Endothelial cell of umbilical vein (primary cell): ENCODE results near the gene PLOD1. TPM values are rescaled to one million over a fixed set of nuclear protein-coding genes. Genes with fewer than 3 reads are reported as not detected.

ENCODE experiments used
- BruUV-seq: library from RNA; stranded (reverse); fragments of 400-500 nt; replicated peaks from 2 replicates; lab custom pipeline; 2021; lab: Mats Ljungman, UMichigan
- CTCF ChIA-PET: fragments of 300-600, 350-600 bp; sonication (Branson Sonifier 250); formaldehyde crosslinking; loops from one replicate; lab custom pipeline; 2021; ENCODE audit warnings: antibody characterized with exemption, inconsistent platforms; lab: Charles Lee
- POLR2A ChIA-PET: fragments of 300-600, 350-600 bp; sonication (Branson Sonifier 250); formaldehyde crosslinking; loops from one replicate; lab custom pipeline; 2021; ENCODE audit warnings: antibody characterized with exemption, inconsistent platforms; lab: Charles Lee
- DNase-seq: peaks from one replicate; pipeline ENCODE4 v3.0.0-alpha.2; 2011; ENCODE audit warnings: low read depth, low spot score
- FAIRE-seq: peaks from 2 replicates; lab custom pipeline; 2011; peaks lifted over from hg19 to GRCh38; lab: Jason Lieb, UNC
- H2AFZ ChIP-seq: 2 replicates; pipeline ENCODE4 v1.6.0; 2012; ENCODE audit warnings: low read depth, low read length, control low read depth, inconsistent platforms
- H3K27ac ChIP-seq: 2 replicates; pipeline ENCODE4 v1.5.1; 2011; ENCODE audit warnings: low read depth, mild to moderate bottlenecking, control low read depth, low read length, moderate library complexity; ENCODE audit not compliant: insufficient read depth
- H3K27me3 ChIP-seq, 2 experiments: 2 replicates each; pipeline versions ENCODE4 v1.6.0 to v1.6.1; 2011; ENCODE audit warnings: low read length in 2 of 2, mixed read lengths in 1 of 2; ENCODE audit not compliant: control insufficient read depth in 2 of 2, insufficient read depth in 2 of 2
- H3K36me3 ChIP-seq, 2 experiments: 2 replicates in 1 of 2; 3 replicates in 1 of 2; pipeline ENCODE4 v1.5.1; 2011; ENCODE audit warnings: low read length in 2 of 2, mild to moderate bottlenecking in 1 of 2, moderate library complexity in 1 of 2; ENCODE audit not compliant: control insufficient read depth in 2 of 2, insufficient read depth in 2 of 2; ENCODE audit errors: extremely low read depth in 1 of 2
- H3K4me1 ChIP-seq: 3 replicates; pipeline ENCODE4 v1.5.1; 2011; ENCODE audit warnings: mild to moderate bottlenecking, low read length; ENCODE audit not compliant: control insufficient read depth, insufficient read depth; ENCODE audit errors: extremely low read depth
- H3K4me2 ChIP-seq: 2 replicates; pipeline ENCODE4 v1.6.1; 2011; ENCODE audit warnings: low read length, control low read depth, mixed read lengths; ENCODE audit not compliant: insufficient read depth
- H3K4me3 ChIP-seq, 3 experiments: fragments of 200-600 bp in 1 of 3; sonication (generic), shearing (Covaris generic) in 1 of 3; replicated peaks in 1 of 3; 2 replicates each; pipeline ENCODE4 v1.5.1; 2011 to 2016; ENCODE audit warnings: control low read depth in 3 of 3, low read length in 3 of 3, mild to moderate bottlenecking in 2 of 3, inconsistent platforms in 1 of 3, low read depth in 1 of 3, moderate library complexity in 1 of 3; ENCODE audit not compliant: insufficient read depth in 1 of 3
- H3K79me2 ChIP-seq: 2 replicates; pipeline ENCODE4 v1.6.0; 2012; ENCODE audit warnings: low read length, inconsistent platforms; ENCODE audit not compliant: control insufficient read depth, insufficient read depth
- H3K9ac ChIP-seq: replicated peaks from 2 replicates; pipeline ENCODE3; 2011; ENCODE audit warnings: low read length, control low read depth; ENCODE audit not compliant: insufficient read depth; ENCODE audit errors: extremely low read depth
- H3K9me1 ChIP-seq: replicated peaks from 3 replicates; pipeline ENCODE4 v1.6.0; 2011; ENCODE audit warnings: mild to moderate bottlenecking, low read length; ENCODE audit not compliant: control insufficient read depth, insufficient read depth; ENCODE audit errors: extremely low read depth
- H3K9me3 ChIP-seq: replicated peaks from 2 replicates; pipeline ENCODE4 v1.5.1; 2012; ENCODE audit warnings: low read length, inconsistent platforms; ENCODE audit not compliant: control insufficient read depth, insufficient read depth
- H4K20me1 ChIP-seq: replicated peaks from 2 replicates; pipeline ENCODE3; 2011; ENCODE audit warnings: mild to moderate bottlenecking, low read length; ENCODE audit not compliant: control insufficient read depth, insufficient read depth; ENCODE audit errors: extremely low read depth
- EZH2 ChIP-seq: IDR thresholded peaks from 2 replicates; pipeline ENCODE4 v1.6.1; 2012; ENCODE audit warnings: borderline replicate concordance, low read depth, mild to moderate bottlenecking, moderate library complexity, low read length, inconsistent platforms; ENCODE audit not compliant: severe bottlenecking
- FOS ChIP-seq: IDR thresholded peaks from 2 replicates; pipeline ENCODE4 v1.6.1; 2011; ENCODE audit warnings: mild to moderate bottlenecking, low read length, moderate library complexity, borderline replicate concordance; ENCODE audit not compliant: insufficient read depth
- GATA2 ChIP-seq: IDR thresholded peaks from 2 replicates; pipeline ENCODE4 v1.7.0; 2011; ENCODE audit warnings: low read depth, mild to moderate bottlenecking, moderate library complexity, mixed read lengths, low read length; ENCODE audit not compliant: insufficient read length, insufficient read depth
- JUN ChIP-seq: IDR thresholded peaks from 2 replicates; pipeline ENCODE4 v1.6.1; 2011; ENCODE audit warnings: borderline replicate concordance, low read depth; ENCODE audit not compliant: insufficient read length, insufficient read depth
- MYC ChIP-seq: IDR thresholded peaks from one replicate; pipeline ENCODE4 v1.6.1; 2011; ENCODE audit warnings: mild to moderate bottlenecking, low read depth, low read length
- POLR2A ChIP-seq: IDR thresholded peaks from 2 replicates; pipeline ENCODE4 v1.6.1; 2012; ENCODE audit warnings: low read depth, mild to moderate bottlenecking, control low read depth, low read length
- POLR2AphosphoS5 ChIP-seq: IDR thresholded peaks from 2 replicates; pipeline ENCODE4 v1.6.1; 2012; ENCODE audit warnings: low read depth, mild to moderate bottlenecking, control low read depth, low read length, moderate library complexity; ENCODE audit not compliant: insufficient read depth
- dilution Hi-C: fragments of 300-500 bp; cut with MboI; formaldehyde crosslinking; loops from one replicate; pipeline ENCODE4 v1.15.0; 2019; ENCODE audit warnings: low sequenced_read_pairs; ENCODE audit not compliant: extremely low pct_ligation_motif_present
- intact Hi-C: fragments of 100-400 bp; cut with micrococcal nuclease; formaldehyde crosslinking; loops from one replicate; pipeline ENCODE4 v1.10.0; 2022
- polyA plus RNA-seq, 4 experiments: library from polyadenylated mRNA; depleted of rRNA in 3 of 4; stranded (reverse) in 3 of 4; unstranded in 1 of 4; fragments of >200 nt; gene quantifications; 2 replicates each; pipeline versions ENCODE4 v1.2.1 to v1.2.3, GENCODE V29; 2011 to 2012; ENCODE audit warnings: missing spikeins in 1 of 4
- total RNA-seq: library from RNA; stranded (reverse); gene quantifications from 2 replicates; pipeline ENCODE4 v1.2.3, GENCODE V29; 2021
- TF ChIP-seq, protein P1 (sequence below): IDR thresholded peaks from 2 replicates; pipeline ENCODE4 v1.6.1; 2011; ENCODE audit not compliant: insufficient read depth, insufficient read length
- TF ChIP-seq, protein P2 (sequence below), 2 donors: IDR thresholded peaks; 1 replicate in 1 of 2; 2 replicates in 1 of 2; pipeline ENCODE4 v1.5.1; 2011; ENCODE audit warnings: low read length in 2 of 2, mild to moderate bottlenecking in 2 of 2, moderate library complexity in 2 of 2, control low read depth in 1 of 2, inconsistent platforms in 1 of 2, low read depth in 1 of 2; ENCODE audit not compliant: insufficient read depth in 1 of 2; ENCODE audit errors: extremely low read depth in 1 of 2

PLOD1 gene
- total and polyA plus RNA-seq, 2 donors (not counting 3 experiments of a cell fraction or from before 2014, with no cell fraction given): 260 to 412 TPM

DNA sequence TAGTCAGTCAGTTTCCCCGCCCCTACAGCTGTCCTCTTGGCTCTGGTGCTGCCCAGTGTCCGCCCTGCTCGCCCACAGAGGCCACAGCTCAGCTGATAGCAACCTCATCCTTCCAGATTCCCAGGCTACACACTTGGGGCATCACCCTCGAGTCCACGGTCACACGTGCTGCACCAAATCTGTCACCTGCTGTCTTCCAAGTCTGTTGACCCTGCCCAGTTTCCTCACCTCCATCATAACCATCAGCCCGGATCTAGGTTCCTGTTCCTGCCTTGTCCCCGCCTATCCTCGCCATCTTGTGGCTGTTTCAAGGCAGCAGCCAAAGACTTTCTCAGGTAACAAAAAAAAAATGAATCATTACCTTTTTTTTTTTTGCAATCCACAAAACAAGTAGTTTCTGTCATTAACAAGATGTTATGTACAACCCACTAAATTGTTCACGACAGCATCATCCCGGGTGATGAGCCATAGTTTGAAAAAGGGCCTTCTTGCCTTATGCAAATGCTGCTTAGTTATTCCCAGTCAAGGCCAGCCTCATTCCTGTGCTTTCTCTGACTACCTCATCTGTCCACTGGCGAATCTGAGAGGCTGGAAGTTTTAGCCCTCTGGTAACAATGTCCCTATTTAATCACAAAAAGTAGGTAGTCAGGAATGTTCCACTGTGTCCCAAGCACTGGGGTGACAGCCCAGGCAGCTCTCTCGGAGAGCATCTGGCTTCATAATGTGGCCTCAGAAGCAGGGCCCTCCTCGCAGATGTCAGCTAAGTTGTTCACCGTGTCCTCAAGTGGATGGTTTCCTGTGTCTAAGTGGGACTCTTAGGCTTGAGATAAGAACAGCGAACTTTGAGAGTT, 79.8 kb downstream of the PLOD1 start:
- H3K36me3 ChIP-seq: peaks cover 5 to 23% of the 10 kb centered on the region in 2 experiments
- H2AFZ ChIP-seq: no peak overlapping the region
- dilution Hi-C loops (no loop called here), intact Hi-C loops (no loop called here)
- POLR2A ChIA-PET: no interaction called here
- H3K9ac ChIP-seq: no peak overlapping the region
- TF ChIP-seq, protein P1, sequence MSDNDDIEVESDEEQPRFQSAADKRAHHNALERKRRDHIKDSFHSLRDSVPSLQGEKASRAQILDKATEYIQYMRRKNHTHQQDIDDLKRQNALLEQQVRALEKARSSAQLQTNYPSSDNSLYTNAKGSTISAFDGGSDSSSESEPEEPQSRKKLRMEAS: no peak
- TF ChIP-seq POLR2AphosphoS5 (no peak), EZH2 (no peak), JUN (no peak), GATA2 (no peak), FOS (no peak), POLR2A (no peak), MYC (no peak)
- TF ChIP-seq, protein P2, sequence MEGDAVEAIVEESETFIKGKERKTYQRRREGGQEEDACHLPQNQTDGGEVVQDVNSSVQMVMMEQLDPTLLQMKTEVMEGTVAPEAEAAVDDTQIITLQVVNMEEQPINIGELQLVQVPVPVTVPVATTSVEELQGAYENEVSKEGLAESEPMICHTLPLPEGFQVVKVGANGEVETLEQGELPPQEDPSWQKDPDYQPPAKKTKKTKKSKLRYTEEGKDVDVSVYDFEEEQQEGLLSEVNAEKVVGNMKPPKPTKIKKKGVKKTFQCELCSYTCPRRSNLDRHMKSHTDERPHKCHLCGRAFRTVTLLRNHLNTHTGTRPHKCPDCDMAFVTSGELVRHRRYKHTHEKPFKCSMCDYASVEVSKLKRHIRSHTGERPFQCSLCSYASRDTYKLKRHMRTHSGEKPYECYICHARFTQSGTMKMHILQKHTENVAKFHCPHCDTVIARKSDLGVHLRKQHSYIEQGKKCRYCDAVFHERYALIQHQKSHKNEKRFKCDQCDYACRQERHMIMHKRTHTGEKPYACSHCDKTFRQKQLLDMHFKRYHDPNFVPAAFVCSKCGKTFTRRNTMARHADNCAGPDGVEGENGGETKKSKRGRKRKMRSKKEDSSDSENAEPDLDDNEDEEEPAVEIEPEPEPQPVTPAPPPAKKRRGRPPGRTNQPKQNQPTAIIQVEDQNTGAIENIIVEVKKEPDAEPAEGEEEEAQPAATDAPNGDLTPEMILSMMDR (IDR thresholded peaks at IDR 0.05; ENCODE audit: extremely low read depth in 1 of 2, insufficient read depth in 1 of 2, low read depth in 1 of 2, low read length in 2 of 2): no peak
- no peak overlapping the region for H3K27ac ChIP-seq
- H3K27me3 ChIP-seq: no peaks in the 10 kb centered on the region
- FAIRE-seq (no peak), DNase-seq (no peak)
- H4K20me1 ChIP-seq: no peaks in the 10 kb centered on the region
- CTCF ChIA-PET: no interaction called here
- H3K4me1 ChIP-seq: no peaks in the 10 kb centered on the region
- H3K79me2 ChIP-seq: no peaks in the 10 kb centered on the region
- no peak overlapping the region for H3K4me3 ChIP-seq
- no peaks in the 10 kb centered on the region for H3K9me3 ChIP-seq
- H3K9me1 ChIP-seq: no peaks in the 10 kb centered on the region
- no TSS peak for BruUV-seq
- no peak overlapping the region for H3K4me2 ChIP-seq
